ENCODE results near the gene ATP5F1E. TPM values are rescaled to one million over a fixed set of nuclear protein-coding genes. Genes with fewer than 3 reads are reported as not detected.
A peak's percentile ranks its signal among the peaks of the same experiment; 100 is the strongest.
"Not testable (repeated sequence)": the region's sequence is repeated elsewhere in the genome, so short reads cannot be mapped to it uniquely, and the experiment has no call there.

Gene ATP5F1E
- total RNA-seq, 1 experiment from 2014 or later: 181 TPM

GRCh38 chr20:58986286-58986967 lies 45.7 kb downstream of the ATP5F1E start:
- no TSS peak for BruUV-seq (replicated peaks)
- no peaks in the 10 kb centered on the region for H3K9me3 Mint-ChIP-seq (ENCODE audit: unreplicated experiment)
- Histone ChIP-seq H3K27me3 (replicated peaks; ENCODE audit: control insufficient read depth, insufficient read depth, low read length) (no peaks in the 10 kb centered on the region), H3K4me1 (peaks cover 8% of the 10 kb centered on the region), H3K4me3 (ENCODE audit: low read depth, low read length) (no peak overlapping the region), H3K9me3 (no peaks in the 10 kb centered on the region), H3K36me3 (ENCODE audit: control insufficient read depth, insufficient read depth, low read length) (peaks cover 17% of the 10 kb centered on the region)
- intact Hi-C loops (cut with micrococcal nuclease; ENCODE audit: unreplicated experiment): no loop called here
- ChIA-PET CTCF (no interaction called here), POLR2A (no interaction called here)
- DNase-seq: peak in 1 of 2 experiments; percentile 29
- H3K27me3 Mint-ChIP-seq (ENCODE audit: insufficient read depth, unreplicated experiment): no peaks in the 10 kb centered on the region
- H3K4me1 Mint-ChIP-seq (ENCODE audit: low read depth, unreplicated experiment): peaks cover 21% of the 10 kb centered on the region
- H3K27ac Mint-ChIP-seq (ENCODE audit: unreplicated experiment): no peak overlapping the region
- peaks cover 85% of the 10 kb centered on the region for H3K36me3 Mint-ChIP-seq (ENCODE audit: insufficient read depth, unreplicated experiment)
- no peak for TF ChIP-seq CTCF (IDR thresholded peaks at IDR 0.05; ENCODE audit: insufficient read depth in 1 of 2, low read depth in 1 of 2, low read length in 1 of 2, severe bottlenecking in 1 of 2, unreplicated experiment in 1 of 2)
- no peak overlapping the region for H3K4me3 Mint-ChIP-seq (ENCODE audit: unreplicated experiment)

- Histone ChIP-seq H3K9me3 (no peaks in the 10 kb centered on the region), H3K27me3 (replicated peaks; ENCODE audit: control insufficient read depth, insufficient read depth, low read length) (no peaks in the 10 kb centered on the region), H3K4me1 (peaks cover 9% of the 10 kb centered on the region), H3K4me3 (ENCODE audit: low read depth, low read length) (no peak overlapping the region), H3K36me3 (ENCODE audit: control insufficient read depth, insufficient read depth, low read length) (peaks cover 17% of the 10 kb centered on the region)
- Mint-ChIP-seq H3K27ac (ENCODE audit: unreplicated experiment) (no peak overlapping the region), H3K27me3 (ENCODE audit: insufficient read depth, unreplicated experiment) (no peaks in the 10 kb centered on the region), H3K4me3 (ENCODE audit: unreplicated experiment) (no peak overlapping the region), H3K4me1 (ENCODE audit: low read depth, unreplicated experiment) (peaks cover 21% of the 10 kb centered on the region), H3K9me3 (ENCODE audit: unreplicated experiment) (no peaks in the 10 kb centered on the region), H3K36me3 (ENCODE audit: insufficient read depth, unreplicated experiment) (peaks cover 77% of the 10 kb centered on the region)
- intact Hi-C loops (cut with micrococcal nuclease; ENCODE audit: unreplicated experiment): no loop called here
- CTCF ChIA-PET: no interaction called here
- no peak for TF ChIP-seq CTCF (IDR thresholded peaks at IDR 0.05; ENCODE audit: insufficient read depth in 1 of 2, low read depth in 1 of 2, low read length in 1 of 2, severe bottlenecking in 1 of 2, unreplicated experiment in 1 of 2)
- BruUV-seq (replicated peaks): no TSS peak
- POLR2A ChIA-PET: interaction anchor here (0.5 kb wide), 1 partner anchor 47 kb away, joined by 3 read pairs; no protein-coding TSS in a partner anchor
- DNase-seq: no peak
Measured at GRCh38 chr20:58985656-58986055, 46.5 kb downstream of the ATP5F1E start.

- Mint-ChIP-seq H3K4me1 (ENCODE audit: low read depth, unreplicated experiment) (peaks cover 21% of the 10 kb centered on the region), H3K36me3 (ENCODE audit: insufficient read depth, unreplicated experiment) (peaks cover 67% of the 10 kb centered on the region), H3K27ac (ENCODE audit: unreplicated experiment) (no peak overlapping the region), H3K27me3 (ENCODE audit: insufficient read depth, unreplicated experiment) (no peaks in the 10 kb centered on the region), H3K9me3 (ENCODE audit: unreplicated experiment) (no peaks in the 10 kb centered on the region), H3K4me3 (ENCODE audit: unreplicated experiment) (no peak overlapping the region)
- H3K27me3 ChIP-seq (replicated peaks; ENCODE audit: control insufficient read depth, insufficient read depth, low read length): no peaks in the 10 kb centered on the region
- H3K4me3 ChIP-seq (ENCODE audit: low read depth, low read length): no peak overlapping the region
- no peak for TF ChIP-seq CTCF (IDR thresholded peaks at IDR 0.05; ENCODE audit: insufficient read depth in 1 of 2, low read depth in 1 of 2, low read length in 1 of 2, severe bottlenecking in 1 of 2, unreplicated experiment in 1 of 2)
- CTCF ChIA-PET: interaction anchor here (0.6 kb wide), 1 partner anchor 14 kb away, joined by 3 read pairs; no protein-coding TSS in a partner anchor
- DNase-seq: peak in 1 of 2 experiments; percentile 26
- H3K36me3 ChIP-seq (ENCODE audit: control insufficient read depth, insufficient read depth, low read length): peaks cover 16% of the 10 kb centered on the region
- peaks cover 12% of the 10 kb centered on the region for H3K4me1 ChIP-seq
- POLR2A ChIA-PET: no interaction called here
- H3K9me3 ChIP-seq: no peaks in the 10 kb centered on the region
- no TSS peak for BruUV-seq (replicated peaks)
- intact Hi-C loops (cut with micrococcal nuclease; ENCODE audit: unreplicated experiment): no loop called here
Measured at GRCh38 chr20:58984691-58985090, 47.4 kb downstream of the ATP5F1E start.

- CTCF ChIA-PET; H3K4me3 ChIP-seq (ENCODE audit: low read depth, low read length); H3K4me3 Mint-ChIP-seq (ENCODE audit: unreplicated experiment); H3K27me3 ChIP-seq (replicated peaks; ENCODE audit: control insufficient read depth, insufficient read depth, low read length); intact Hi-C loops (cut with micrococcal nuclease; ENCODE audit: unreplicated experiment); H3K27me3 Mint-ChIP-seq (ENCODE audit: insufficient read depth, unreplicated experiment); H3K36me3 ChIP-seq (ENCODE audit: control insufficient read depth, insufficient read depth, low read length); H3K9me3 Mint-ChIP-seq (ENCODE audit: unreplicated experiment); H3K27ac Mint-ChIP-seq (ENCODE audit: unreplicated experiment); H3K9me3 ChIP-seq; BruUV-seq (replicated peaks): not testable (repeated sequence)
- H3K4me1 ChIP-seq: peaks cover 12% of the 10 kb centered on the region
- Mint-ChIP-seq H3K4me1 (ENCODE audit: low read depth, unreplicated experiment) (peaks cover 21% of the 10 kb centered on the region), H3K36me3 (ENCODE audit: insufficient read depth, unreplicated experiment) (peaks cover 51% of the 10 kb centered on the region)
- POLR2A ChIA-PET: interaction anchor here (0.6 kb wide), 1 partner anchor 581 kb away, joined by 3 read pairs; no protein-coding TSS in a partner anchor
- peak in 1 of 2 experiments; percentile 21 for DNase-seq
Measured at GRCh38 chr20:58983115-58983468, 49.0 kb downstream of the ATP5F1E start.

All from Caco-2 (cell line).